H9 (cell line): ENCODE measurements around the gene EPHA10. TPM values are rescaled to one million over a fixed set of nuclear protein-coding genes. Genes with fewer than 3 reads are reported as not detected.

Experiments used
- DNase-seq: peaks from one replicate; pipeline ENCODE4 v3.0.0-alpha.2; 2017
- H2AFZ ChIP-seq: one replicate; pipeline ENCODE4 v1.6.1; 2013; ENCODE audit warnings: mild to moderate bottlenecking, low read length, control low read depth, moderate library complexity
- H2AK5ac ChIP-seq: 2 replicates; pipeline ENCODE4 v1.6.1; 2013; ENCODE audit warnings: low read length, control low read depth, mixed read lengths; ENCODE audit not compliant: insufficient read length
- H2BK120ac ChIP-seq: one replicate; pipeline ENCODE4 v1.6.1; 2013; ENCODE audit warnings: low read depth, mild to moderate bottlenecking, low read length, control low read depth, inconsistent platforms; ENCODE audit not compliant: poor library complexity, severe bottlenecking
- H2BK12ac ChIP-seq: 2 replicates; pipeline ENCODE4 v1.6.1; 2013; ENCODE audit warnings: low read length, control low read depth, mixed read lengths, low read depth; ENCODE audit not compliant: insufficient read length
- H2BK15ac ChIP-seq: 2 replicates; pipeline ENCODE4 v1.6.1; 2013; ENCODE audit warnings: low read depth, low read length, control low read depth
- H2BK20ac ChIP-seq: one replicate; pipeline ENCODE4 v1.6.1; 2013; ENCODE audit warnings: low read depth, mild to moderate bottlenecking, low read length, control low read depth, inconsistent platforms; ENCODE audit not compliant: poor library complexity, severe bottlenecking
- H2BK5ac ChIP-seq: 2 replicates; pipeline ENCODE4 v1.6.1; 2013; ENCODE audit warnings: low read length, control low read depth, mixed read lengths; ENCODE audit not compliant: insufficient read length
- H3K14ac ChIP-seq: 2 replicates; pipeline ENCODE4 v1.6.1; 2013; ENCODE audit warnings: low read length, control low read depth; ENCODE audit not compliant: insufficient read depth
- H3K18ac ChIP-seq: 2 replicates; pipeline ENCODE4 v1.6.1; 2013; ENCODE audit warnings: low read depth, mild to moderate bottlenecking, mixed read lengths, low read length, control low read depth; ENCODE audit not compliant: insufficient read length
- H3K23ac ChIP-seq: 2 replicates; pipeline ENCODE4 v1.6.1; 2013; ENCODE audit warnings: low read length, control low read depth, mixed read lengths, low read depth; ENCODE audit not compliant: insufficient read length
- H3K23me2 ChIP-seq: 2 replicates; pipeline ENCODE4 v1.6.1; 2013; ENCODE audit warnings: low read depth, mild to moderate bottlenecking, mixed read lengths, low read length, control low read depth; ENCODE audit not compliant: insufficient read length, poor library complexity, severe bottlenecking
- H3K27ac ChIP-seq: 2 replicates; pipeline ENCODE4 v1.5.1; 2013; ENCODE audit warnings: low read length, control low read depth, mixed read lengths, low read depth; ENCODE audit not compliant: insufficient read length
- H3K27me3 ChIP-seq: 2 replicates; pipeline ENCODE4 v1.6.1; 2013; ENCODE audit warnings: low read length, control low read depth, inconsistent platforms; ENCODE audit not compliant: insufficient read depth
- H3K4ac ChIP-seq: 2 replicates; pipeline ENCODE4 v1.6.1; 2013; ENCODE audit warnings: low read depth, mild to moderate bottlenecking, control low read depth, inconsistent platforms, low read length, moderate library complexity
- H3K4me1 ChIP-seq: 2 replicates; pipeline ENCODE4 v1.6.1; 2013; ENCODE audit warnings: low read length, control low read depth, inconsistent platforms; ENCODE audit not compliant: insufficient read depth
- H3K4me2 ChIP-seq: 2 replicates; pipeline ENCODE4 v1.6.1; 2013; ENCODE audit warnings: low read length, control low read depth, mixed read lengths; ENCODE audit not compliant: insufficient read length, insufficient read depth
- H3K56ac ChIP-seq: 2 replicates; pipeline ENCODE4 v1.6.1; 2013; ENCODE audit warnings: low read depth, mild to moderate bottlenecking, mixed read lengths, low read length, control low read depth; ENCODE audit not compliant: insufficient read length
- H3K79me1 ChIP-seq: 2 replicates; pipeline ENCODE4 v1.6.1; 2013; ENCODE audit warnings: low read depth, mild to moderate bottlenecking, moderate library complexity, low read length, control low read depth, inconsistent platforms; ENCODE audit not compliant: insufficient read depth, poor library complexity, severe bottlenecking
- H3K79me2 ChIP-seq: 2 replicates; pipeline ENCODE4 v1.6.1; 2013; ENCODE audit warnings: low read length, control low read depth, inconsistent platforms; ENCODE audit not compliant: insufficient read depth
- H3K9ac ChIP-seq: 2 replicates; pipeline ENCODE4 v1.6.1; 2013; ENCODE audit warnings: low read length, control low read depth, mixed read lengths; ENCODE audit not compliant: insufficient read length; ENCODE audit errors: extremely low read depth
- H3K9me3 ChIP-seq: one replicate; pipeline ENCODE4 v1.6.1; 2013; ENCODE audit warnings: low read depth, low read length, inconsistent platforms; ENCODE audit not compliant: control insufficient read depth
- H3T11ph ChIP-seq: one replicate; pipeline ENCODE4 v1.6.1; 2013; ENCODE audit warnings: mild to moderate bottlenecking, low read length, control low read depth, inconsistent platforms
- H4K20me1 ChIP-seq: one replicate; pipeline ENCODE4 v1.6.1; 2013; ENCODE audit not compliant: control insufficient read depth, insufficient read length, insufficient read depth
- H4K5ac ChIP-seq: 2 replicates; pipeline ENCODE4 v1.6.1; 2013; ENCODE audit warnings: low read depth, mild to moderate bottlenecking, mixed read lengths, low read length, control low read depth; ENCODE audit not compliant: insufficient read length
- H4K8ac ChIP-seq: replicated peaks from 2 replicates; pipeline ENCODE4 v1.6.1; 2013; ENCODE audit warnings: low read length, control low read depth, mixed read lengths, low read depth; ENCODE audit not compliant: insufficient read length
- H4K91ac ChIP-seq: 2 replicates; pipeline ENCODE4 v1.6.1; 2013; ENCODE audit warnings: low read depth, mild to moderate bottlenecking, moderate library complexity, mixed read lengths, low read length, control low read depth; ENCODE audit not compliant: insufficient read length
- H3K27ac Mint-ChIP-seq, 3 experiments: 2 replicates in 2 of 3; 3 replicates in 1 of 3; pipeline ENCODE4 v1.8.0; 2020 to 2021; ENCODE audit warnings: mixed read lengths in 3 of 3, mild to moderate bottlenecking in 1 of 3, moderate library complexity in 1 of 3
- H3K27me3 Mint-ChIP-seq: 2 replicates; pipeline ENCODE4 v1.8.0; 2021; ENCODE audit warnings: low read depth, mild to moderate bottlenecking, moderate library complexity, mixed read lengths
- H3K36me3 Mint-ChIP-seq, 3 experiments: 2 replicates in 2 of 3; 3 replicates in 1 of 3; pipeline ENCODE4 v1.8.0; 2020 to 2021; ENCODE audit warnings: low read depth in 3 of 3, mixed read lengths in 3 of 3; ENCODE audit not compliant: insufficient read depth in 1 of 3
- H3K4me1 Mint-ChIP-seq, 2 experiments: 2 replicates each; pipeline ENCODE4 v1.8.0; 2020; ENCODE audit warnings: mixed read lengths in 2 of 2
- H3K4me3 Mint-ChIP-seq, 2 experiments: 2 replicates in 1 of 2; 3 replicates in 1 of 2; pipeline ENCODE4 v1.8.0; 2020 to 2021; ENCODE audit warnings: mild to moderate bottlenecking in 2 of 2, mixed read lengths in 2 of 2, moderate library complexity in 1 of 2
- H3K9me3 Mint-ChIP-seq, 2 experiments: 2 replicates in 1 of 2; 3 replicates in 1 of 2; pipeline ENCODE4 v1.8.0; 2020; ENCODE audit warnings: mild to moderate bottlenecking in 2 of 2, mixed read lengths in 2 of 2, moderate library complexity in 1 of 2
- CTCF ChIP-seq: fragments of 200-600 bp; sonication (generic); conservative IDR thresholded peaks from 3 replicates; pipeline ENCODE4 v1.8.0; 2021; ENCODE audit warnings: antibody characterized with exemption, mild to moderate bottlenecking
- WGBS: extraction: QIAGEN DNeasy Blood & Tissue Kit; methylation state at CpG from one replicate; pipeline ENCODE4 v1.1.7; 2013; ENCODE audit warnings: missing lambda C conversion rate, low lambda C conversion rate, mixed read lengths; ENCODE audit not compliant: insufficient read length; ENCODE audit errors: extremely low coverage; 5-methylcytosine and 5-hydroxymethylcytosine counted together
- total RNA-seq: library from RNA; stranded (reverse); gene quantifications from 2 replicates; pipeline ENCODE4 v1.2.1, GENCODE V29; 2021

The EPHA10 gene
- total RNA-seq, 1 experiment from 2014 or later = 0.96 TPM

- no peaks in the 10 kb centered on the region for H3K9me3 ChIP-seq
- no peak overlapping the region for H4K91ac ChIP-seq
- H3K4me1 ChIP-seq = no peaks in the 10 kb centered on the region; the same call in 1 of the 2 replicates
- H2BK20ac ChIP-seq = no peak overlapping the region
- no peak overlapping the region for H3K4me2 ChIP-seq
- H2AFZ ChIP-seq = no peak overlapping the region
- no peak overlapping the region for H3K27ac Mint-ChIP-seq
- H3K27me3 ChIP-seq = peaks cover 4% of the 10 kb centered on the region; the same call in 1 of the 2 replicates
- TF ChIP-seq CTCF = no peak
- H3K9ac ChIP-seq = no peak overlapping the region
- H3K9me3 Mint-ChIP-seq = no peaks in the 10 kb centered on the region
- no peak overlapping the region for H3K56ac ChIP-seq
- no peak overlapping the region for H2AK5ac ChIP-seq
- H3K18ac ChIP-seq = no peak overlapping the region
- H3T11ph ChIP-seq = no peak overlapping the region
- no peak overlapping the region for H2BK120ac ChIP-seq
- no peaks in the 10 kb centered on the region for H4K20me1 ChIP-seq
- peaks cover 11 to 58% (median 30%) of the 10 kb centered on the region in 3 experiments for H3K36me3 Mint-ChIP-seq
- H3K23me2 ChIP-seq = no peaks in the 10 kb centered on the region
- no peak overlapping the region for H3K4me3 Mint-ChIP-seq
- no peak overlapping the region for H3K23ac ChIP-seq
- peaks cover 14% of the 10 kb centered on the region for H3K27me3 Mint-ChIP-seq
- H2BK15ac ChIP-seq = no peak overlapping the region
- no peak overlapping the region for H2BK12ac ChIP-seq
- no peak overlapping the region for H4K5ac ChIP-seq
- no CpG with 5 or more reads among the region's 3 CpGs for WGBS
- H3K4ac ChIP-seq = no peak overlapping the region
- DNase-seq = no peak
- H2BK5ac ChIP-seq = no peak overlapping the region
- H3K27ac ChIP-seq = no peak overlapping the region
- no peak overlapping the region for H4K8ac ChIP-seq
- H3K79me2 ChIP-seq = no peaks in the 10 kb centered on the region
- no peak overlapping the region for H3K14ac ChIP-seq
- no peaks in the 10 kb centered on the region for H3K79me1 ChIP-seq
- peaks cover 7 to 12% of the 10 kb centered on the region in 2 experiments for H3K4me1 Mint-ChIP-seq
Measured at GRCh38 chr1:37797750-37798345, 32.9 kb upstream of the EPHA10 start.
